Smooth muscle cell of bladder (primary cell): ENCODE data around the gene CYSLTR1. TPM values are rescaled to one million over a fixed set of nuclear protein-coding genes. Genes with fewer than 3 reads are reported as not detected.

ENCODE experiments used
- total RNA-seq: library from RNA; depleted of rRNA; stranded (reverse); fragments of >200 nt; gene quantifications from 2 replicates; pipeline ENCODE4 v1.2.3, GENCODE V29; 2014

CYSLTR1 gene
- total RNA-seq = not detected in 2 replicates

GRCh38 chrX:78327370-78328086 lies at the start of gene CYSLTR1:
CYSLTR1 (minus strand) TSS chrX:78327611; CDS start chrX:78273746, 53,865 bp downstream.

Other genes with a start within 250 kb of the CYSLTR1 start
- gene PGK1, start 223.4 kb downstream of the CYSLTR1 start, total RNA-seq = 275 and 372 TPM in 2 replicates
- gene TAF9B, start 188.0 kb downstream of the CYSLTR1 start, total RNA-seq = 10.4 and 16.8 TPM in 2 replicates